GM04504 (cell line): ENCODE measurements around the gene TMEM266.

ENCODE experiments used
- DNase-seq: peaks from one replicate; pipeline ENCODE4 v3.0.0-alpha.2; 2012; ENCODE audit warnings: low read depth

TMEM266 gene

GRCh38 chr15:76134537-76134936 is 74.8 kb downstream of the TMEM266 start:
- no peak for DNase-seq

GRCh38 chr15:76135516-76135915 is 75.7 kb downstream of the TMEM266 start:
- DNase-seq: no peak

GRCh38 chr15:76138436-76138835 is 78.7 kb downstream of the TMEM266 start:
- DNase-seq: no peak

GRCh38 chr15:76139368-76140073 is 79.7 kb downstream of the TMEM266 start:
- no peak for DNase-seq

DNA sequence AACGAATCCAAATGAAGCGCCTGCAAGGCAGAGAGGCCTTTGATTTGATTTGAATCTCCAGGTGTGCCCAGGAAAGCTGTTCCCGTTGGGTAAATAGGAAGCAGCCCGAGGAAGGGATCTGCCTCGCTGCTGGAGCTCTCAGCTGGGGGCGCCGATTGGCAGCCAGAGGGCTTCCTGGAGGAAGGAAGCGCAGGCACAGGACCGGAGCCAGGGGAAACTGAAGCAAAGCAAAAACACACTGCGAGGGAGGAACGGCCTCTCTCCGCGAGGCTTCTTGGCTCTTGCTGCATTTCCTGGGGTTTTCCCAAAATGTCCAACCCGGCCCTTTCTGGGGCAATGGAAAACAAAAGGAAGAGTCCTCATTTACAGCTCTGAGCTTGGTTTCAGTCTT is 80.3 kb downstream of the TMEM266 start:
- DNase-seq: no peak

- DNase-seq: no peak
These were observed 87.0 kb downstream of the TMEM266 start for GRCh38 chr15:76146812-76147211.

GRCh38 chr15:76147906-76148570 is 88.3 kb downstream of the TMEM266 start:
- no peak for DNase-seq

DNA sequence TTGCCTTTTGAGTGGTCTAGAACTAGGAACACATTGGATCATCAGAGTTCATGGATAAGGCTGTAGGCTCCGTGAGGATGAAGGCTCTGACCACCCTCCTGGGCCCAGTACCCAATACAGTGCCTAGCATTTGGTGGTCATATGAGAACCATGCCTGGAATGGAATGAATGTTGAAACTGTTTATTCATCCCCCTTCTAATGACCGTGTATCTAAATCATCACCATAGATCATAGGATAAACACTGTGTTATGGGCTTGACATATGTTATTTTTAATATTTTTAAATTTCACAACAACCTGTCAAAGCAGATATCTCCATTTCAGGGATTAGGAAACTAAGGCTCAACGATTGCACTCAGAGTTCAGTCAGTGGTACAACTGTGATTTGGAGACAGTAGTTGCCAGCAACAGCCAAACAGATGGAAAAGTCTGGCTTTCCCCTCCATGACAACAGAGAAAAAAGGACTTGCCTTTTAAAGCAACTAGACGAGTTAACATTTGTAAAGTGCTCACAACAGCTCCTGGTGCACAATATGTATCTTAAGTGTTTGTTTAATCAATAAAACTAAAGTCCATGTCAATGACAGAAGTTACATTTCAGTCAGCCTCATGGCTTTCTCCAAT is 89.6 kb downstream of the TMEM266 start:
- DNase-seq: no peak

- DNase-seq: no peak
These were observed 90.7 kb downstream of the TMEM266 start for GRCh38 chr15:76150513-76150912.

GRCh38 chr15:76150971-76151598 is 91.3 kb downstream of the TMEM266 start:
- DNase-seq: peak; percentile 74

DNA sequence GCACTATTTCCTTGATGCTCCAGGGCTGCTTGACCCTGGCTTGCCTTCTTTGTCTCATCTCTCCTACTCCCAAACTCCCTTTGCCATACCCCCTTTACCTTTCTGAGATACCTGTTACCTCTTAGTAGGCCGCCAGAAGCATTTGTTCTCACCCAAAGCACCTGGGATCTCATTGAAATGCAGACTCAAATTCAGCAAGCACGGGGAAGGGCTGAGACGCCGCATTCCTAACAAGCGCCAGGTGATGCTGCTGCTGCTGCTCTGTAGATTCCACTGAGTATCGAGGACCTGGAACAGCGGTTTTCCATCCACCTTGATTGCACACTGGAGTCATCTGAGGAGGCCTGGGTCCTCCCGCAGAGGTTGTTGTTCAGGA is 91.8 kb downstream of the TMEM266 start:
- no peak for DNase-seq

- no peak for DNase-seq
These were observed 92.4 kb downstream of the TMEM266 start for GRCh38 chr15:76152197-76152596.

DNA sequence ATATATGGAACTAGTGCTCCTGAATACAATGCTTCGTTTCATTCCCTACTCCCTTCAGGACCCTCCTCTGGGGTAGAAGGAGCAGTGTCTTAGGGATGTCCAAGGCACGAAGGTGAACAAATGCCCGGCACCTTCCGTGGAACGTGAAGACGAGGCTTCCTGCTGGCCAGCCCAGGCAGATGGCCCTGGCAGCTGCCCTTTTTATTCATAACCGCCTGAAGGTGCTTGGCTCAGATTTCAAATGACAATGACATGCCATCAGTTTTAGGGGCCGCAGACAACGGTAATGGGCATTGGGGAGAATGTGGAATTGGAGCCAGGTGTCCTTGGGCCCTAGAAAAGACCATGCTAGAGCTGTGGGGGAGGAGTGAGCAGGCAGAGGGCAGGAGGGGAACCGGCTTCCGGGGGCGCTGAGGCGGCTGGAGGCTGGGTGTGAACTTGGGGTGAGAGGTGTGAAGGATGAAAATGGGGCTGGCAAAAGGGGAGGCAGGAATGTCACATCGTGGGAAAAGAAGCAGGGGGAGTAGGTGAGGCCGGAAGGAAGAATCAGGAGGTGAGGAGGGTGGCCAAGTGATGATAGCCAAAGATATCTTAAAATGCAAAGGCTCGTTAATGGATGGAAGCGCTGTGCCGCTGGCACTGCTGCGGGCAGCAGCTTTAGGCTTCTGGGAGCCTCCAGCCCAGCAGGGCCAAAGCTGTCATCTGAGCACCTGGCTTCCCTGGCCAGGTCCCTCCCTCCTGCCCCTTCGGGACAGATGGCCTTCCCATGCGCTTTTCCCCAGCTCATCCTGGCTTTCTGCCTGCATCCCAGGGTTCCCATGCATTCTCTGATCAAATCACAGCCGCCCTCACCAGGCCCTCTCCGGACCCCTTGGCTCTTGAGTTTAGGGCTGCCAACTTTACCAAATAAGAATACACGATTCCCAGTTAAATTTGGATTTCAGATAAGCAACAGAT is 93.7 kb downstream of the TMEM266 start:
- DNase-seq: no peak

DNA sequence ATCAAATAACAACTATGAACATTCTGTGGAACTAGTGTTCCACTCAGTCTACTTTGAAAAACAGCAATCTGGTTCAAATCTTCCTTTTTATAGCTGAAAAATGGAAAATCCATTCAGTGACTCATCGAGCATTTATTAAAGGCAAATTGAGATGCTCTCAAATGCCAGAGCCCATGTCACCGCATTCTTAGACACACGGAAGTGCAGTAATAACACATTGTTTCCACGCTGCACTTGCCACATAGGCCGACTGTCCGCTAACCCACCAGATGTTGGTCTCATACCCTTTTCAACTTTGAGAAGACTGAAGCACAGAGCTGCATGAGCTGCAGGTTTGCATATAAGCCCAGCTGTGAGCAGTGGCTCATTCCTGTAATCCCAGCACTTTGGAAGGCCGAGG is 95.9 kb downstream of the TMEM266 start:
- DNase-seq: peak; percentile 85

- DNase-seq: no peak
These were observed 98.4 kb downstream of the TMEM266 start for GRCh38 chr15:76158226-76158625.

DNA sequence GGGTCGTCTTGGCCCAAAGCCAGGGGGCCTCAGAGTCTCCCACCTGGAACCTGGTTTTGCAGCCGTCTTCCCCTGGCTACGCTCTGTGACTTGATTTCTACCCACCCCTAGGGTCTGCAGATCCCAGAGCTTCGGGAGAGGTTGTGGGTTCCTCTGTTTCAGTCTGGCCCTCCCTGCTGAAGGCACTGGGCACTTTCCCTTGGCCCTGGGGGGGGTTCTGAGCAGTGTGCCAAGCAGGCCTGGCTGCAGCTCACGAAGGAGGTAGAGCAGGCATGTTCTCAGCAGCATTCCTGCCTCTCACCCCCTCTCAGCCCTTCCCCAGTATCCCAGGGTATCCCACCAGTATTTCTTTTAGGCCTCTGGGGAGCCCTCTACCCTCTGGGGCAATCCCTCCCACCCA is 99.0 kb downstream of the TMEM266 start:
- DNase-seq: no peak

- DNase-seq: no peak
These were observed 99.5 kb downstream of the TMEM266 start for GRCh38 chr15:76159282-76159681.

DNA sequence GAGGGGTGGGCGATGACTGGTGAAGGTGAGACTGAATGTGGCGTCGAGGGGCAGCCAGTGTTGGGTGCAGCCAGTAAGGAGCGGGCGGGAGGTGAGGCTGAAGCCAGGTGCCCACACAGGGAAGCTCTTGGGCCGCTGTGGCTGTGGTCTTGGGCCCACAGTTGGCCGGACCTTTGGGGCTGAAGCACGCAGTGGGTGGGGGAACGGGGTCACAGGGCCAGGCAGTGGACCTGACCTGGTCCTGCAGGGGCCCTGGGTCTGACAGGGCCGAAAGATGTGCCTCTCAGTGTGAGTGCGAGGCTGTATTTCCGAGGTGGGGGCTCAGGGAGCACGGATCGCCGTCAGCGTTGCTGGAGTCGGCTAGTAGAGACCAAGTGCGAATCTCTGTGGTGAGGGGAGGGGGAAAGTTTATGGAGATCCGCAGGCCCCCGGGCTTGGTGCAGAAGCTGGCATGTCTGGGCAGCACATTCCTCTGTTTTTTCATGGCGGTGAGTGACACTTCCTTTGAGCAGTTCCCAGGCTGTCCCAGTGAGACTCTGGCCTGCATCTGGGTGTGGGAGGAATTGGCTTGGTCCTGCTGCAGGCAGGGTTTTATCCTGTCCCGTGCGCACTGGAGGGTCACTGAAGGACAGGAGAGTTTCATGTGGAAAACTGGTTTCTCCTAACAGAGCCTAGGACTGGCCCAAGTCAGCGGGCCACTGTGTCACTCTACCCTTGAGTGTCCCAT is 100.8 kb downstream of the TMEM266 start:
- DNase-seq: no peak

- no peak for DNase-seq
These were observed 101.6 kb downstream of the TMEM266 start for GRCh38 chr15:76161153-76162035.

DNA sequence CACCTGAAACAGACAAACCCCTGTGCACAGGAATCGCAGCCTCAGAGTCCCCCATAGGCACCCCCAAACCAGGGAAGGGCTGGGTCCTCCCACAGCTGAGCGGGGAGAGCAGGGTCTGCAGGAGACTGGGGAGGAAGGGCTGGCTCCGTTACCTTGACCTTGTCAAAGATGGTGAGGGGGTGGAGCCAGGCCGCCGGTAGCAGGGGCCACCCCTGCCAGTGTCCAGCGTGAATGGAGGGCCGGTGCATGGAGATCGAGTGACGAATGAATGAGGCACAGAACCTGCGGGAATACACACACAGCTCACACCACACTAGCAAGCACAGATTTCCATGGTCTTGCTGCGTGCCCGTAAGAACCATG is 102.2 kb downstream of the TMEM266 start:
- no peak for DNase-seq
